DMS79 treated with DMSO at 0.1 percent for 48 hours (cell line): ENCODE data around the gene DHRS11.
"Not testable (repeated sequence)": the region's sequence is repeated elsewhere in the genome, so short reads cannot be mapped to it uniquely, and the experiment has no call there.

Source experiments
- DNase-seq: peaks from one replicate; lab custom pipeline; 2025; lab: John Stamatoyannopoulos, UW

The DHRS11 gene

DNA sequence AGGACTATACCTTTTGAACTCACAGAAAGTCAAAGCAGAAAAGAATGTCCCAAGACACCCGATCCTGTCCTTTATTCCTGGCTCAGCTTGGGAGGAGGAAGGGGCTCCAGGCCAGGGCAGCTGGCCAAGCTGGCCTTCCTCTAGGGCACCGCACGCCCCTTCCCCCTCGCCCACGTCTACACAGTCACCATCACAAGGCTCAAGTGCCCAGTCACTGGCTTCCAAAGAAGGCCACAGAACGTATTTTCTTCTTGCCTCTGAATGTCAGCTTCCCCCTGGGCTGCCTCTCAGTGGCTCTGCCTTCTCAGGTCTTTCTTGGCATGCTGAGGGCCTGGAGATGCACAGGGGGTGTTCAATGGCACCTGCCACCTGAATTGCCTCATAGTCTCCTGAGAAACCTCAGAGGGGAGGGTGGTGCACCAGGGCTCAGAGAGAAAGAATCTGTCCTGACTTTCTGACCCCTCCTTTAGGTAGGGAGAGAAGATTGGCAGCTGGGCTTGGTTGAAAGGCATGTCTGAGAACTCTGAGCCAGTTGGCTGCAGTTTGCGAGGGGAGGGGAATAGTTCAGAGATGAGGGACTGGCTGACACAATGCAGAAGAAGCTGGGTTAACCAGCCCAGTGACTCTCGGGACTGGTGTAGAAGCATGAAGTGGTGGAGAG, 2.1 kb downstream of the DHRS11 start:
- DNase-seq, result no peak

DNA sequence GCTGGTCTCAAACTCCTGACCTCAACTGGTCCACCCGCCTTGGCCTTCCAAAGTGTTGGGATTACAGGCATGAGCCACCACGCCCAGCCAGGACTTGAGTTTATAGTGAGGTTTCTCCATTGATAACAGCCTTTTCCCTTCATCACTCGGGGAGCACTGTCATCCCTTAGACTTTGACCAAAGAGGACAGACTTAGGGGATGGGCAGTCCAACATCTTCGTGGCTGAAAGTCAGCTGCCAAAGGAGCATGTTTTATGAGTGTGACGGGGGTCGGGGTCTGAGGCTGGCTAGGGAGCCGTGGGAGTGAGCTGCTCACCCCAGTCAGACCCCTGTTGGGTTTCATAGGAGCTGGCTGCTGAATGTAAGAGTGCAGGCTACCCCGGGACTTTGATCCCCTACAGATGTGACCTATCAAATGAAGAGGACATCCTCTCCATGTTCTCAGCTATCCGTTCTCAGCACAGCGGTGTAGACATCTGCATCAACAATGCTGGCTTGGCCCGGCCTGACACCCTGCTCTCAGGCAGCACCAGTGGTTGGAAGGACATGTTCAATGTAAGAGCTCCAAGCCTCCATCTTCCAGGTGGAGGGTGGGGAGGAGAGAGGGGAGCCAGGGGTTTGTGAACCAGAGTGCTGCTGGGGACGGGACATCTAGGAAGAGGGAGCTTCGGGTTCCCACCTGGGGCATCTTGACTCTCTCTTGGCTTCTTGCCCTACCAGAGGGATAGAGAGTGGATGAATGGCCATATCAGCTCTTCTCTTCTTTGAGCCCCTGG, 3.1 kb downstream of the DHRS11 start:
- DNase-seq, result no peak

DNA sequence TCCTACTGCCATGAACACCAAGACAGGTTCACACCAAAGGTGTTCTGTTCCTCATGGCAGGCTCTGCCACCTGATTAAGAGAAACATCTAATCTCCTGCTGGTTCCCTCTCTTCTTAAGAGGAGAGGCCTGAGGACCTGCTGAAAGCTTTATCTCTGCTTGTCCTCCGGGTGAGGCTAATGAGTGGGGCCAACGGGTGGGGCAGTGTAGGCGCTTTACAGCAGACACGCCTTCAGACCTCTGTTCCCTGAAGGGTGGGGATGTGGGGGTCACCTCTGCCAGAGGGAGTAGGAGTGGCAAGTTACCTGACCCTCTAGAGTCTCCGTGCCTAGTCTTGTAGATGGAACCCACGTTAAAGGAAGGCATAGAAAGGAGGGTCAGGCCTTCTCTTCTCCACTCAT, 5.5 kb downstream of the DHRS11 start:
- no peak for DNase-seq

DNA sequence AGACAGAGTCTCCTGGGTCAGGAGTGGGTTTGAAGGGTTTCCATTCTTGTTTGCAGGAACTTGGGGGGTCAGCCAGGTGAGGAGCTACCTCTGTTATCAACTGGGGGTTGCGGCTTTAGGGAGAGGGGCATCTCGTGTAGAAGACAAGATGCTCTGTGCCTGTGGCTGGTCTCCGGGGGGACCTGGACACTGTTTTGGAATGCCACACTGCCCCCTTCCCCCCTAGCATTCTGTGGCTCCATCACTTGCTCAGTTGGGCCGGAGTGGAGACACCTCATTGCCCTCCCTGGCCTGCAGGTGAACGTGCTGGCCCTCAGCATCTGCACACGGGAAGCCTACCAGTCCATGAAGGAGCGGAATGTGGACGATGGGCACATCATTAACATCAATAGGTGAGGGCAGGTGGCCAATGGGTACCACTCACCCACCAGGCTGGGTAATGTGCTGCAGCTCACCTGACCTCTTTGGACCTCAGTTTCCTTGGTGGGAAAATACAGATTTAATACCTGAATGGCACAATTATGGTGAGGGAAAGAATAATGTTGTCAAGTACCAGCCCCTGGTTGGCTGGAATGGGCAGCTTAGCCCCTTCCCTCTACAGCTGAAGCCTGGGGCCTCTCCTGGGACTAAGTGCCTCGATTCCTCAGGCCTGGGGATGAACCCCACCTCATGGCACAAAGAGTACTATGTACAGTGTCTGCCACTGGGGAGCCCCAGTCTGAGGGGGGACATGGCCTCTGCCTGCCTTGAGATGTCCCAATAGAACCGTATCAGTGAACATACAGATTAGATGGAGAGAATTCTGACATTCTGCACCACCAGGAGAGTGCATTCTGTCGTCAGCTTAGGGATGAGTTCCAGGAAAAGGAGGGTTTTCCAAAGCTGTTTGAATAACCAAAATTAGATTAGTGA, 6.4 kb downstream of the DHRS11 start:
- no peak for DNase-seq

DNA sequence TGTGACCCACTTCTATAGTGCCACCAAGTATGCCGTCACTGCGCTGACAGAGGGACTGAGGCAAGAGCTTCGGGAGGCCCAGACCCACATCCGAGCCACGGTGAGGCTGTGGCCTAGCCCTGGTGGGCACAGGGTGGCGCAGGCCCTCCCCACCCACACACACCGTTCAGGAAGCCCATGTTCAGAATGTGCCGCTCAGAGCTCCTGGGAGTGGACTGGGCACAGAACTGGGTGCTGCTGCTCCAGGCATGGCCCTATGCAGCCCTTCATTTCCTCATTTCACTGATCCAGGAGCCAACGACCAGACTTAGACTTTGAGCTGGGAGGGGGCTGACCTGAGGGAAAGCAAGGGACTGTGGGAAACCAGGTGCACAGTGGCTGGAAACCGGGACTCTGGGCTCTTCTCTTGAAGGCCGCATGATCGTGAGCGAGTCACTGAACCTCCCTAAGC, 7.3 kb downstream of the DHRS11 start:
- no peak for DNase-seq

DNA sequence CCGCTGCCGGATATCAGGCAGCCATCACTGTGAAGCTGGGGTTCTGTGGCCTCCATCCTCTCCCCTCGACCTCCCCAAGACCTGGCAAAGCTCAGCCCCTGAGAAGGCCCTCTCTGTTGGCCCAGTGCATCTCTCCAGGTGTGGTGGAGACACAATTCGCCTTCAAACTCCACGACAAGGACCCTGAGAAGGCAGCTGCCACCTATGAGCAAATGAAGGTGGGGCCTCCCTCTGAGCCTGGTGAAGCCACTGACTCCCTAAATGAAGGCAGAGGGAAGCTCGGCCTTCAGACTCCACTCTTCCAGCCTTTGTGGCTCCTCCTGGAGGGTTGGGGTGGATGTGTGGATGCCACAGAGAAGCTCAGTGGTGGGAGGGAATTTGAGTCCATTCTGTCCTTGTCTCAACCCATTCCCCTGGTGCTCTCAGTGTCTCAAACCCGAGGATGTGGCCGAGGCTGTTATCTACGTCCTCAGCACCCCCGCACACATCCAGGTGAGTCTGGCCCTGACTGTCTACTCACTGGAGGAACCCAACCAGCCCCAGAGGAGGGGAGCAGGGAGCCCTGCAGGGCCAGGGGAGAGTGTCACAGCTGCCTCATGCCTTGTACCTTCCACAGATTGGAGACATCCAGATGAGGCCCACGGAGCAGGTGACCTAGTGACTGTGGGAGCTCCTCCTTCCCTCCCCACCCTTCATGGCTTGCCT, 8.0 kb downstream of the DHRS11 start:
- DNase-seq, result no peak

DNA sequence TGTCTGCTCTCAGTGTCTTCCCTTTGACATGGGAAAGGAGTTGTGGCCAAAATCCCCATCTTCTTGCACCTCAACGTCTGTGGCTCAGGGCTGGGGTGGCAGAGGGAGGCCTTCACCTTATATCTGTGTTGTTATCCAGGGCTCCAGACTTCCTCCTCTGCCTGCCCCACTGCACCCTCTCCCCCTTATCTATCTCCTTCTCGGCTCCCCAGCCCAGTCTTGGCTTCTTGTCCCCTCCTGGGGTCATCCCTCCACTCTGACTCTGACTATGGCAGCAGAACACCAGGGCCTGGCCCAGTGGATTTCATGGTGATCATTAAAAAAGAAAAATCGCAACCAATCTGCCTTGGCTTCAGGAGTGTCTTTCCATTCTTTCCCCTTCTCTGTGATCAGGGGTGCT, 8.8 kb downstream of the DHRS11 start:
- DNase-seq, result no peak

DNA sequence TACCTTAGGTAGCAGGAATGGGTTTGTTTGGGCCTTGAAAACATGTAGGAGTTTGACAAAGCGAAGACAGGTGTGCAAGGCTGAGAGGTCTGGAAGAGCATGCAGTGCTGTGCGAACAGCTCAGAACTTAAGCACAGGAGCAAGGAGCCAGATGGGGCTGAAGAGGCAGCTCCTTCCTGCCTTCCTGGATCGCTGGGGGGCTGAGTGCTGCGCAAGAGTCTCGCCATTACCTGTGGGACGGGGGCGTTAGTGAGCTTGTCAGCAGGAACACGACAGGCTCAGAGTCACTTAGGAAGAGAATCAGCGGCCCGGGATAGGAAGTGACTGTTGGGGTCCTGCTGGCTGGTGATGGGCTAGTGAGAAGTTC, 9.2 kb downstream of the DHRS11 start:
- no peak for DNase-seq

DNA sequence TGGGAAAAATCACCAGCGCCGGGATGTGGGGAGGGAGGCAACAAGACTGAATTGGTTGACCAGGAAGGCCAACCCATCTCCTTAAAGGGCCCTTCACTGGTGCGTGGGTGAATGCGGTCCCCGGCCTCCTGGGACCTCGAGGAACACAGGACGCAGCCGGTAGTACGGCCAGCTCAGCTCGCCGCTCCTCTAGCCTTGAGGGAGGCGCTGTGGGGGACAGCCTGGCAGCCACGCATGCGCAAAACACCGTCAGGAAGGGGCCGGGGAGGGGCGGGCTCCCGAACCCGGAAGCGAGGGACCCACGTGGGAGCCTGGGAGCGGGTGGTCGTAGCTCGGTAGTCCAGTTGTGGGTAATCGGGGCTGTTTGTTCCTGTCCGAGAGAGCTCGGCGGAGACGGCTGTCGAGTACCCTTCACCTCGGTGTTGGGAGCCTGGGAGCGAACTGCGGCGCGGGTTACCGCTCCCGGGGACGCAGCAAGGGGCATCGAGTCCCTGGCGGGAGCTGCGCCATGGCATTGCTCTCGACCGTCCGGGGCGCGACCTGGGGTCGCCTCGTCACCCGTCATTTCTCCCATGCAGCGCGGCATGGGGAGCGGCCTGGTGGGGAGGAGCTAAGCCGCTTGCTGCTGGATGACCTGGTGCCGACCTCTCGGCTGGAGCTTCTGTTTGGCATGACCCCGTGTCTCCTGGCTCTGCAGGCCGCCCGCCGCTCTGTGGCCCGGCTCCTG, 9.8 kb downstream of the DHRS11 start, which contains the start of gene MRM1:
Gene MRM1 (plus strand): TSS at position 281 of the 727 bp plus-strand sequence. CDS start 228 bp downstream, at position 509.
- DNase-seq, result peak; percentile 80

DNA sequence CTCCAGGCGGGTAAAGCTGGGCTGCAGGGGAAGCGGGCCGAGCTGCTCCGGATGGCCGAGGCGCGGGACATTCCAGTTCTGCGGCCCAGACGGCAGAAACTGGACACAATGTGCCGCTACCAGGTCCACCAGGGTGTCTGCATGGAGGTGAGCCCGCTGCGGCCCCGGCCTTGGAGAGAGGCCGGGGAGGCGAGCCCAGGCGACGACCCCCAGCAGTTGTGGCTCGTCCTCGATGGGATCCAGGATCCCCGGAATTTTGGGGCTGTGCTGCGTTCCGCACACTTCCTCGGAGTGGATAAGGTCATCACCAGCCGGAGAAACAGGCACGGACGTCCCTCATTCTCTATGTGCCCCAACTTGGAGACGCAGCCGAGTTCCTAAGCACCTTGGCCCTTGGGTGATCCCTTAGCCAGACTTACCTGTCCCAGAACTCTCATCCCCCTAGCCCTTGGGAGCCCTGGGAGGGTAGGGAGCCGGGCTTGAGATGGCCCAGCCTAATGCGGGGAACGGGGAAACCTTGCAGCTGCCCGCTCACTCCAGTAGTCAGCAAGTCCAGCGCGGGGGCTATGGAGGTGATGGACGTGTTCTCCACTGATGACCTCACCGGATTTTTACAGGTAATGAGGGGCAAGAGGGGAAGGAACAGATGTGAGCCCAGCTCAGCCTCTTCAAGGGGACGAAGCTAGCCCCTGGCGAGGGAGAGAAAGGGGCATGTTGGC, 10.5 kb downstream of the DHRS11 start:
- DNase-seq, result no peak

DNA sequence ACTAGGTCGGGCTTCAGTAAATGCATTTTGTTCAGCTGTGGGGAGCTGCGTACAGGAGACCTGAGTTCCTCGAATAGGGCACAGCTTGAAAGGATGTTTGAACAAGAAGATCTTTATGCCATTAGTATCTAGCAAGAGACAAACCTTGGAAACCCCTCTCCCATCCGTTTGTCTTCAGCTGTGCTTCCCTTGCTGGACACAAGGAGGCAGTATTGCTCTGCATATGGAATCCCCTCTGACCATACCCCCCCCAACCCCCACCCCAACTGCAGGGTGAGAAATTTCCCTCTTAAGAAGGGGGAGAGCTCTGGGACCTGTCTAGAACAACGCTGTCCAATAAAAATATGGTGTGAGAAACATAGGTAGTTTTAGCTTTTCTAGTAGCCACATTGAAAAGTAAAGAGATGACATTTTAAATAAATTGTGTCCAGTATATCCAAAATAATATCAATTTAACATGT, 11.3 kb downstream of the DHRS11 start:
- peak; percentile 61 for DNase-seq

DNA sequence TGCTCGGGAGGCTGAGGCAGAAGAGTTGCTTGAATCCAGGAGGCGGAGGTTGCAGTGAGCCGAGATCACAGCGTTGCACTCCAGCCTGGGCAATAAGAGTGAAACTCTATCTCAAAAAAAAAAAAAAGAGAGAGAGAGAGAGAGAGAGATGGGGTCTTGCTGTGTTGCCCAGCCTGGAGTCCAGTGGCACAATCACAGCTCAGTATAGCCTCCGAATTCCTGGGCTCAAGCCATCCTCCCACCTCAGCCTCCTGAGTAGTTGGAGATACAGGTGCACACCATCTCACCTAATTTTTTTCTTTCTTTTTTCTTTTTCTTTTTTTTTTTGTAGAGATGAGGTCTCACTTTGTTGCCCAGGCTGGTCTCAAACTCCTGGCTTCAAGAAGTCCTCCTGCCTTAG, 13.3 kb downstream of the DHRS11 start:
- not testable (repeated sequence) for DNase-seq

DNA sequence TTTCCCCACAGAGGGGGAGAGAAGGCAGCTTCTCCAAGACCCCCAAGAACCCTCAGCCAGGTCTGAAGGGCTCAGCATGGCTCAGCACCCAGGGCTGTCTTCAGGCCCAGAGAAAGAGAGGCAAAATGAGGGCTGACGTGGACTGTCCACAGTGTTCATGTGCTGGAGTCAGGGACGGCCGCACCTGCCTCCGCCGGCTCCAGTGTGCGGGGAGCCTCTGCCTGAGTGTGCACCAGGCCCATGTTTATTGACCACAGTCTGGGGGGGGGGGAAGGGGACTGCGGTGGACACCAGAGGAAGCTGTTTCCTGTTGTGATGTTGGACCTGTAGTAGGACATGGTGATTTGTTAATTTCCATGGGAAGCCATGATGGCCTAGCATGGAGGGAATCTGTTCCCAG, 16.6 kb downstream of the DHRS11 start:
- no peak for DNase-seq

DNA sequence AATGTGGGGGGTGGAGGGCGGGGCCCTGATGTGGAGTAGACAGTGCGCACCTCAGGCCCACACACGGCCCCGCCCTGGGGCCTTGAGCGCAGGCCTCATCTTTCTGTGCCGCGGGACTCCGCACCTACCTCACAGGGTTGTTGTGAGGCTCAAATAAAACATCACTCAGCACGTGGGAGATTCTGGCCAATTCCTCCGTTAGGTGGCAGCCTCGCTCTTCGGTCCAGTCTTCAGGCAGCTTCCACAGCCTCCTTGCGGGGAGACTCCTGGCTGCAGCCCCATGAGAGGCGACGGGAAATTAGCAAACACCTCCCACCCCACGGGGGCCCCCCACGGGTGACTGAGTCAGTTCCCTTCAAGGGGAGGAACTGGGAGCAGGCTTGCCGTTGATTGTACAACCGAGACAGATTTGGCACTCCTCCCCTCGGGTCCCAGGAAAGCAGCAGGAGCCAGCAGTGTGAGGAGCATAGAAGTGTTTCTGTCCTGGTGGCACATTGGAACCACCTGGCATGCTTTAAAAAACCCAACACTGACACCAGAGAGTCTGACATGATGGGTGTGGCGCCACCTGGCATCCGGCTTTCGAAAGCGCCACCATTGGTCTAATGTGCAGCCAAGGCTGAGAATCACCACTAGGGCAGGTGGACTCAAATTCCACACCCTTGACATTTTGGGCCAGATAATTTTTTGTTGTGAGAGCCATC, 17.3 kb downstream of the DHRS11 start:
- no peak for DNase-seq

DNA sequence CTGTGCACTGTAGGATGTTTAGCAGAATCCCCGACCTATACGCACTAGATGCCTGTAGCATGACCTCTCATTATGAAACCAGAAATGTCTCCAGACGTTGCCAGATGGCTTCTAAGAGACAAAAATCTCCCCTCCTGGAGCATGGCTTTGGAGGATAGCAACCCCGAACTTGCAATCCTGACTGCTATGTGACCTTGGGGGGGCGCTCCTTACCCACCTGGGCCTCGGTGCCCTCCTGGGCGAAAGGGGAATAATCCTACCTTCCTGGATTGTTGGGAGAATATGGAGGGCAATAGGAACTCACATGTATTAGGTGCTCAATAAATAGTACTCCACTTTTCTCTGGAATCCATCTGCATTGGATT, 17.8 kb downstream of the DHRS11 start:
- DNase-seq, result no peak

DNA sequence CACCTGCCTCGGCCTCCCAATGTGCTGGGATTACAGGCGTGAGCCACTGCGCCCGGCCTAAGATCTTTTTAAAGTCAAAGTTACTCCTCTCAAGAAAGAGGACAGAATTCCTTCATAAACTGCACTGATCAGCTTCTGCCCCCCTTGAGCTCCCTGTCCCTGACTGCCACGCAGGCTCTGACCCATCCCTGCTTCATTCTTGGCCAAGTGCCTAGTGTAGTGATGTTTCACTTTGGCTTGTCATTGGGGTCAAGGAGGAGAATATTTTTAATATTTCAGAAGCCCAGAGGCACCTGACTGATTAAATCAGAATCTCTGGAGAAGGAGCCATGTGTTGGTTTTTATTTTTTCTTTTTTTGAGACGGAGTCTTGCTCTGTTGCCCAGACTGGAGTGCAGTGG, 18.8 kb downstream of the DHRS11 start:
- DNase-seq, result no peak

DNA sequence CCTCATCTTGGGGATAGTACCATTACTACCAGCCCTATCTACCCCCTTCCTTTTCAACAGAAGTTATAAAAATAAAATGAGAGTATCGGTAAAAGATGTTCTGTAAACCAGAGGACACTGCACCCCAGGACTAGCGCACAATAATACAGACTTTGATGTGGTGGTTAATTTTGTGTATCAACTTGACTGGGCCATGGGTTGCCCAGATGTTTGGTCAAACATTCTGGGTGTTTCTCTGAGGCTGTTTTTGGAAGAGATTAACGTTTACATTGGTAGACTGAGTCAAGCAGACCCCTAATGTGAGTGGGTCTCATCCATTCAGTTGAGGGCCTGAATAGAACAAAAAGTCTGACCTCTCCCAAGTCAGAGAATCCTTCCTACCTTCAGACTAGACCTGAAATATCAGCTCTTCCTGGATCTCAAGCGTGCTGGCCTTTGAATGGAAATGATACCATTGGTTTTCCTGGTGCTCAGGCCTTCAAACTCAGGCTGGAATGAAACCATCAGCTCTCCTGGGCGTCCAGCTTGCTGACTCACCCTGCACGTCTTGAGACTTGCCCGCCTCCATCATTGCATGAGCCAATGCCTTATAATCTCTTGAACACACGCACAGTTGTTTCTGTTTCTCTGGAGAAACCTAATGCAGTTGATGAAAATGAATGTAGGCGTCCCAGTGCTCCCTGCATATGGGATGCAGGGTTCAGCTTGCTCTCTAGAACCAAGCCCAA, 19.8 kb downstream of the DHRS11 start:
- no peak for DNase-seq

DNA sequence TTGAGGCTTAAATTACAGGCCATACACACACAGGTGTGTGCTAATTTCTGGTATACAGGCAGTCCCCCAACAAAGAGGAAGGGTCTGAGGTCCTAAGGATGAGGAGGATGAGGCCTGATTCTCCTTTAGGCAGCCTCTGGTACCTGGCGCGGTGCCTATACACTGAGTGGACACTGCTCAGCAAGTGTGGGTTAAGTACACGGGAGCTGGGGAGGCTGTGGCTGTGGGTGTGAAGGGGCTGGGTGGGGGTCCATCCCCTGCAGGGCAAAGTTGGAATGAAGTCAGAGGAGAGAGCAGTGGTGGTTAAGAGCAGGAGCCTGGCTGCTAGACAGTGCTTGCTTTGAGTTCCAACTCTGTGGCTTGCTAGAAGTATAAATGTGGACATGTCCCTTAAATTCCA, 20.6 kb downstream of the DHRS11 start:
- DNase-seq, result no peak

DNA sequence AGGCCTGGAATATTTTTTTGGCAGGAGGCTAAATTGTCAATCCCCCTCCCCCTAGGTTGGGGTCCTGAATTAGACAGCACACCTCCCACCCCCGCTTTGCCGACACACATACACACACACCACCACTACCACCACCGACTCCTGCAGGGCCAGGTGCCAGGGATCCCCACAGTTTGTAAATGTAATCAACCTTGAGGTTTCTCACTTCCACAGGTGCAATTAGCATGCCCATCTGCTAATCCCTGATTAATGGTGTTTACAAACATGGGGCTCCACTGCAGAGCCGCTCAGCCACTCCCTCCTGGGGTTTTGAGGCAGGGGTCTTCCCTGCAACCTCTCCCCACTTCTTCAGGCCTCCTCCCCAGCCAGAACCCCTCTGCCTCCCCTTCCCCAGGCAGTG, 21.5 kb downstream of the DHRS11 start:
- no peak for DNase-seq
